ENCODE measurements around the gene SERPINA5. TPM values are rescaled to one million over a fixed set of nuclear protein-coding genes. Genes with fewer than 3 reads are reported as not detected.

SERPINA5 gene
- total and polyA plus RNA-seq, 2 donors (not counting 1 experiment from before 2014, with no cell fraction given) = not detected

DNA sequence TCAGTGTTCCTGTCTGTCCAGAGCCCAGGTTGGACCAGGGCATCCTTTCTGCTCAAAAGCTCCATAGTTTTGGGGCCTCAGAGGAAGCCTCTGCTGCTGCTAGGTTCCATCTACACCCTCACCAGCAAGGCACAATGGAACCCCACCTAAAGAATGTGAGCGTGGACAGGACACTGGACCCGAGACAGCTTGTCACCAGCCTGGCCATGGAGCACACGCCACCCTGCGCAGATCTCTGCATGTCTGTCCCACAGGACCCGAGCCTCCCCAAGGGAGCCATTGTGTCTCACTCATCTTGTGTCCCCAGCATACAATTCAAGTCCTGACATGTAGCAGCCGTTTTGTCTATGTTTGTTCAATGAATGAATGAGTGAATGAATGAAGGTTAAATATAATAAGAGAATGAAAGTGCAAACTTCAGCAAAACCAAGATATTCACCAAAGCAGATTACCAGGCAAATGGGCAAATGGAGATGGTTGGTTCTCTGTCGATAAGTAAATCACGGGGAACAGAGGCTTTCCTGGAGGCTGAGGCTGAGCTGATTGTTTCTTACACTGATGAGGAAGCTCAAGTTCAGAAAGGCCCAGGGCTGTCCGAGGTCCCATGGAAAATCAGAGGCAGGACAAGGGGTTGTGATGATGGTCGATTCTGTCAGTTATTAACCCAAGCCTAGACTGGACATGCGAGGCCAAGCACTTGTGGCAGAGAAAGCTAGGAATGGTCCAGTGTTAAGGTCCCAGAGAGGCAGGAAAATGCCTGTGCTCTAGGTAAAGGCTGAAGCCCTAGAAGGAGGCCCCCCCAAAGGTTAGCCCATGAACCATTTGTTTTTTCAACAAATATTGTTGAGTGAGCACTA lies 58.0 kb downstream of the SERPINA5 start:
- Histone ChIP-seq H3K4me2 (ENCODE audit: extremely low read depth, insufficient read depth, low read length) (no peak overlapping the region), H3K9ac (ENCODE audit: insufficient read depth, low read length) (no peak overlapping the region), H3K79me2 (ENCODE audit: control insufficient read depth, insufficient read depth, low read length) (no peaks in the 10 kb centered on the region)

DNA sequence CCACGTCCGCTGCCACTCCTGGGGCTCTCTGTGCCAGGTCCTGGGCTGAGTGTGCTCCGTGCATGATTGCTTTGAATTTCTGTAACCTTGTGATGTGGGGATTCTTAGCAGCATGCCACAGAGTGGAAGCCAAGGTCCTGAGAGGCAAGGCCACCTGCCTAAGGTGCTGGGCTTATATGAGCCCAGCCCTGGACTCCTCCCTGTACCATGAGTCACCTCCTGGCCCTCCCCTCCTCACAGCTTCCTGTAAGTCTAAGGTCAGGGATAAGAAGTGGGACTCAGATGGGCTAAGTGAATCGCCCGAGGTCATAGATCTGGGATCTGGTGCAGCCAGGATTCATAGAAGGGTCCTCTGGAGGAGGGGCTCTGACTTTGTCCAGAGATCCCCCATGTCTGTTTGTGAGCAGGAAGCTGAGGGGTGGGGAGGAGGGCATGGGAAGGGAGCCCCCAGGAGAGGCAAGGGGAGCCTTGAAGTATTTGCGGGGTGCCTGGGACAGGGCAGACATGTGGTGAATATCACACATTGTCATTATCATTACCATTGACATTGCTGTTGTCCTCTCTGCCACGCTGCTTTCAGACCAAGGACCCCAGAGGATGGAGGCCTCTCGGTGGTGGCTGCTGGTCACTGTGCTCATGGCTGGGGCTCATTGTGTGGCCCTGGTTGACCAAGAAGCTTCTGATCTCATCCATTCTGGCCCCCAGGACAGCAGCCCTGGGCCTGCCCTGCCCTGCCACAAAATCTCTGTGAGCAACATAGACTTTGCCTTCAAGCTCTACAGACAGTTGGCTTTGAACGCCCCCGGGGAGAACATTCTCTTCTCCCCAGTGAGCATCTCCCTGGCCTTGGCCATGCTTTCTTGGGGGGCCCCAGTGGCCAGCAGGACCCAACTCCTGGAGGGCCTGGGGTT lies 59.8 kb downstream of the SERPINA5 start:
- Histone ChIP-seq H3K9ac (ENCODE audit: insufficient read depth, low read length) (no peak overlapping the region), H3K4me2 (ENCODE audit: extremely low read depth, insufficient read depth, low read length) (no peak overlapping the region), H3K27me3 (ENCODE audit: control insufficient read depth, insufficient read depth, low read length) (no peaks in the 10 kb centered on the region), H2AFZ (ENCODE audit: low read length) (no peak overlapping the region), H3K4me1 (ENCODE audit: control insufficient read depth, extremely low read depth, insufficient read depth, low read length) (no peaks in the 10 kb centered on the region), H3K79me2 (ENCODE audit: control insufficient read depth, insufficient read depth, low read length) (no peaks in the 10 kb centered on the region), H4K20me1 (ENCODE audit: control insufficient read depth, extremely low read depth, insufficient read depth, low read length) (no peaks in the 10 kb centered on the region), H3K4me3 (replicated peaks in 1 of 4; ENCODE audit: control extremely low read depth in 1 of 4, insufficient read depth in 1 of 4, low read depth in 3 of 4, low read length in 4 of 4) (no peak overlapping the region), H3K27ac (ENCODE audit: insufficient read depth, low read length) (no peak overlapping the region), H3K36me3 (ENCODE audit: control insufficient read depth, insufficient read depth, low read length) (no peaks in the 10 kb centered on the region), H3K9me3 (ENCODE audit: control insufficient read depth, insufficient read depth, low read depth, low read length) (no peaks in the 10 kb centered on the region)
- no peak for TF ChIP-seq EZH2 (IDR thresholded peaks at IDR 0.05; ENCODE audit: low read length, missing control alignments)
- TF ChIP-seq, protein P1, sequence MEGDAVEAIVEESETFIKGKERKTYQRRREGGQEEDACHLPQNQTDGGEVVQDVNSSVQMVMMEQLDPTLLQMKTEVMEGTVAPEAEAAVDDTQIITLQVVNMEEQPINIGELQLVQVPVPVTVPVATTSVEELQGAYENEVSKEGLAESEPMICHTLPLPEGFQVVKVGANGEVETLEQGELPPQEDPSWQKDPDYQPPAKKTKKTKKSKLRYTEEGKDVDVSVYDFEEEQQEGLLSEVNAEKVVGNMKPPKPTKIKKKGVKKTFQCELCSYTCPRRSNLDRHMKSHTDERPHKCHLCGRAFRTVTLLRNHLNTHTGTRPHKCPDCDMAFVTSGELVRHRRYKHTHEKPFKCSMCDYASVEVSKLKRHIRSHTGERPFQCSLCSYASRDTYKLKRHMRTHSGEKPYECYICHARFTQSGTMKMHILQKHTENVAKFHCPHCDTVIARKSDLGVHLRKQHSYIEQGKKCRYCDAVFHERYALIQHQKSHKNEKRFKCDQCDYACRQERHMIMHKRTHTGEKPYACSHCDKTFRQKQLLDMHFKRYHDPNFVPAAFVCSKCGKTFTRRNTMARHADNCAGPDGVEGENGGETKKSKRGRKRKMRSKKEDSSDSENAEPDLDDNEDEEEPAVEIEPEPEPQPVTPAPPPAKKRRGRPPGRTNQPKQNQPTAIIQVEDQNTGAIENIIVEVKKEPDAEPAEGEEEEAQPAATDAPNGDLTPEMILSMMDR (conservative IDR thresholded peaks at IDR 0.05 in 1 of 2, IDR thresholded peaks at IDR 0.05 in 1 of 2; ENCODE audit: low read depth in 1 of 2, low read length in 2 of 2) = no peak
- no peak for DNase-seq (ENCODE audit: low read depth in 2 of 2)

More for the DNA sequence above, 58.0 kb downstream of the SERPINA5 start:
- no peaks in the 10 kb centered on the region for H3K27me3 ChIP-seq (ENCODE audit: control insufficient read depth, insufficient read depth, low read length)
- TF ChIP-seq EZH2 (IDR thresholded peaks at IDR 0.05; ENCODE audit: low read length, missing control alignments) = no peak
- TF ChIP-seq, protein P1 (conservative IDR thresholded peaks at IDR 0.05 in 1 of 2, IDR thresholded peaks at IDR 0.05 in 1 of 2; ENCODE audit: low read depth in 1 of 2, low read length in 2 of 2) = no peak
- no peak overlapping the region for H2AFZ ChIP-seq (ENCODE audit: low read length)
- H3K4me3 ChIP-seq (replicated peaks in 1 of 4; ENCODE audit: control extremely low read depth in 1 of 4, insufficient read depth in 1 of 4, low read depth in 3 of 4, low read length in 4 of 4) = no peak overlapping the region
- DNase-seq (ENCODE audit: low read depth in 2 of 2) = no peak
- no peaks in the 10 kb centered on the region for H4K20me1 ChIP-seq (ENCODE audit: control insufficient read depth, extremely low read depth, insufficient read depth, low read length)
- H3K4me1 ChIP-seq (ENCODE audit: control insufficient read depth, extremely low read depth, insufficient read depth, low read length) = no peaks in the 10 kb centered on the region
- H3K9me3 ChIP-seq (ENCODE audit: control insufficient read depth, insufficient read depth, low read depth, low read length) = no peaks in the 10 kb centered on the region
- H3K36me3 ChIP-seq (ENCODE audit: control insufficient read depth, insufficient read depth, low read length) = no peaks in the 10 kb centered on the region
- no peak overlapping the region for H3K27ac ChIP-seq (ENCODE audit: insufficient read depth, low read length)

DNA sequence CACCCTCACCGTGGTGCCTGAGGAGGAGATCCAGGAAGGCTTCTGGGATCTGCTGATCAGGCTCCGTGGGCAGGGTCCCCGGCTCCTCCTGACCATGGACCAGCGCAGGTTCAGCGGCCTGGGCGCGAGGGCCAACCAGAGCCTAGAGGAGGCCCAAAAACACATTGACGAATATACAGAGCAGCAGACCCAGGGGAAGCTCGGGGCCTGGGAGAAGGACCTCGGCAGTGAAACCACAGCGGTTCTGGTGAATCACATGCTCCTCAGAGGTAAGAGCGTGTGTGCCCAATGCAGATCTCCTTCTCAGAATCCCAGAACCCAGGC lies 60.4 kb downstream of the SERPINA5 start:
- Histone ChIP-seq H3K27ac (ENCODE audit: insufficient read depth, low read length) (no peak overlapping the region), H2AFZ (ENCODE audit: low read length) (no peak overlapping the region), H3K4me1 (ENCODE audit: control insufficient read depth, extremely low read depth, insufficient read depth, low read length) (no peaks in the 10 kb centered on the region), H3K9me3 (ENCODE audit: control insufficient read depth, insufficient read depth, low read depth, low read length) (no peaks in the 10 kb centered on the region), H3K36me3 (ENCODE audit: control insufficient read depth, insufficient read depth, low read length) (no peaks in the 10 kb centered on the region), H3K79me2 (ENCODE audit: control insufficient read depth, insufficient read depth, low read length) (no peaks in the 10 kb centered on the region), H3K4me2 (ENCODE audit: extremely low read depth, insufficient read depth, low read length) (no peak overlapping the region), H3K9ac (ENCODE audit: insufficient read depth, low read length) (no peak overlapping the region), H4K20me1 (ENCODE audit: control insufficient read depth, extremely low read depth, insufficient read depth, low read length) (no peaks in the 10 kb centered on the region), H3K27me3 (ENCODE audit: control insufficient read depth, insufficient read depth, low read length) (no peaks in the 10 kb centered on the region), H3K4me3 (replicated peaks in 1 of 4; ENCODE audit: control extremely low read depth in 1 of 4, insufficient read depth in 1 of 4, low read depth in 3 of 4, low read length in 4 of 4) (no peak overlapping the region)
- no peak for DNase-seq (ENCODE audit: low read depth in 2 of 2)
- TF ChIP-seq, protein P1 (conservative IDR thresholded peaks at IDR 0.05 in 1 of 2, IDR thresholded peaks at IDR 0.05 in 1 of 2; ENCODE audit: low read depth in 1 of 2, low read length in 2 of 2) = no peak
- no peak for TF ChIP-seq EZH2 (IDR thresholded peaks at IDR 0.05; ENCODE audit: low read length, missing control alignments)

All from fibroblast of lung (primary cell).